PC-9 (cell line): Measurements from ENCODE around the gene BCAR3.

Experiments used
- CTCF ChIP-seq: fragments of 200-600 bp; sonication (generic); conservative IDR thresholded peaks from 2 replicates; pipeline ENCODE4 v1.6.1; 2017; ENCODE audit warnings: mixed run types, antibody characterized with exemption, mild to moderate bottlenecking, moderate library complexity
- EZH2 ChIP-seq: fragments of 200-600 bp; sonication (generic); IDR thresholded peaks from 2 replicates; pipeline ENCODE4 v1.8.0; 2017; ENCODE audit warnings: antibody characterized with exemption, low read depth

- no peak for TF ChIP-seq CTCF
- no peak for TF ChIP-seq EZH2
These were observed 87.1 kb downstream of the BCAR3 start for GRCh38 chr1:93594603-93594880.
